Ascending aorta (tissue), 2 donors: ENCODE data around the gene APEX2. TPM values are rescaled to one million over a fixed set of nuclear protein-coding genes. Genes with fewer than 3 reads are reported as not detected.

Experiments
- DNase-seq, 2 donors: peaks; one replicate each; pipeline ENCODE4 v3.0.0-alpha.2; 2019; ENCODE audit warnings: low spot score in 2 of 2
- H3K27ac ChIP-seq, 2 donors: fragments of 200-600 bp; sonication (generic); one replicate each; pipeline ENCODE4 v1.5.1; 2016 to 2017; ENCODE audit warnings: mild to moderate bottlenecking in 1 of 2
- H3K27me3 ChIP-seq: fragments of 200-600 bp; sonication (generic); one replicate; pipeline ENCODE4 v1.5.1; 2017
- H3K36me3 ChIP-seq, 2 donors: fragments of 200-600 bp; sonication (generic); one replicate each; pipeline ENCODE4 v1.5.1; 2016
- H3K4me1 ChIP-seq, 2 donors: fragments of 200-600 bp; sonication (generic); one replicate each; pipeline ENCODE4 v1.5.1; 2016 to 2017; ENCODE audit warnings: mild to moderate bottlenecking in 1 of 2
- H3K4me3 ChIP-seq, 2 donors: fragments of 200-600 bp; sonication (generic); one replicate each; pipeline ENCODE4 v1.5.1; 2016 to 2017; ENCODE audit warnings: mild to moderate bottlenecking in 1 of 2
- H3K9me3 ChIP-seq, 2 donors: fragments of 200-600 bp; sonication (generic); one replicate each; pipeline ENCODE4 v1.5.1; 2016
- CTCF ChIP-seq, 3 experiments: fragments of 200-600 bp in 2 of 3; fragments of 450-650 bp in 1 of 3; sonication (generic) in 2 of 3; IDR thresholded peaks; one replicate each; pipeline ENCODE4 v1.5.1; 2016 to 2019; ENCODE audit warnings: antibody characterized with exemption in 3 of 3, mild to moderate bottlenecking in 1 of 3, moderate library complexity in 1 of 3
- intact Hi-C: fragments of 100-400 bp; cut with DNase I; formaldehyde crosslinking; loops from one replicate; pipeline ENCODE4 v1.15.1; 2023
- total RNA-seq: library from RNA; depleted of rRNA; stranded (reverse); fragments of >200 nt; gene quantifications from one replicate; pipeline ENCODE4 v1.1.0, GENCODE V29; 2016

APEX2 gene
- total RNA-seq, 1 donor from 2014 or later: 31.5 TPM

DNA sequence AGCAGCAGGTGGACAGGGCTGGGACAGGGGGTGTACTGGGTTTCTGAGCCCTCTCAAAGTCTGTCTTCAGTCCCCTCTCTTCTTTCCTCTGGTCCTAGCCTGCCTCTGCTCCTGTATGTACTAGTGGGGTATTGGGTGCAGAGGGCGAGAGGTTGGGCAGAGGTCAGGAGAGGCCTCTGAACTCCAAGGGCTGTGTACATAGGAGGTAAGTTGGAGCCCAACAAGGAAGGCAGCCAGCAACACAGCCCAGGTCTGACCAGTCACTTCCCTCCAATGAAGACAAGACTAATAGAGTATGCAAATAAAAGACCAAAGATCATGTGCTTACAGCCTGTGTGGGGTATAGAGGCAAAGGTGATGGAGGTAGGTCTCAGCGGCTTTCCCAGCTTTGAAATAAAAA, 6.1 kb upstream of the APEX2 start, which contains the start of gene PFKFB1:
TSS of gene PFKFB1 (minus strand) at position 90 of the 400 bp plus-strand sequence. CDS start 181 bp downstream, outside the sequence.
- no peaks in the 10 kb centered on the region for H3K27me3 ChIP-seq
- DNase-seq: no peak
- no peaks in the 10 kb centered on the region for H3K9me3 ChIP-seq
- intact Hi-C loops: no loop called here
- H3K4me3 ChIP-seq: no peak within 1 kb of the TSS
- H3K36me3 ChIP-seq: no peaks in the 10 kb centered on the region
- H3K4me1 ChIP-seq: no peaks in the 10 kb centered on the region
- TF ChIP-seq CTCF (IDR thresholded peaks at IDR 0.05): no peak
- no peak within 1 kb of the TSS for H3K27ac ChIP-seq

- H3K9me3 ChIP-seq: no peaks in the 10 kb centered on the region
- no peak overlapping the region for H3K4me3 ChIP-seq
- DNase-seq: no peak
- H3K27me3 ChIP-seq: no peaks in the 10 kb centered on the region
- no peaks in the 10 kb centered on the region for H3K36me3 ChIP-seq
- no peak for TF ChIP-seq CTCF (IDR thresholded peaks at IDR 0.05)
- H3K27ac ChIP-seq: no peak overlapping the region
- no peaks in the 10 kb centered on the region for H3K4me1 ChIP-seq
- intact Hi-C loops: loop anchor here (5.0 kb wide), 2 partner anchors 73 to 953 kb away; partner anchors contain the start of genes PHF8 and TRO
These were observed 5.4 kb upstream of the APEX2 start for GRCh38 chrX:54994668-54995351.

DNA sequence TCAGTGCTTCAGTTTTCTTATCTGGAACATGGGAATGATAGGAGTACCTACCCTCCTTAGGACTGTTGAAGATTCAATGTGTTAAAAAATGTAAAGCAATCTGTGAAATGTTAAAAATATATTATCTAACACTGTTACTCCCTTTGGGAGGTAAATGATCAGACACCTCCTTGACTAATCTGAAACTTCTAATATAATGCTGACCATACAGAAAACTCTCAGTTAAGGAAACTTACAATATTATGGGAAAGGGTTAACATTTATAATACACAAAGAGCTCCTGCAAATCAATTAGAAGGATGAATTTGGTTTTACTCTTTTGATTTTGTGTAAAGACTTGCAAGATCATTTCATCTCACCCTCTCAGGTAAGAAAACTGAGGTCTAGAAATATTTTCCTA, 4.5 kb upstream of the APEX2 start:
- DNase-seq: no peak
- Histone ChIP-seq H3K36me3 (no peaks in the 10 kb centered on the region), H3K27ac (no peak overlapping the region), H3K4me3 (no peak overlapping the region), H3K27me3 (no peaks in the 10 kb centered on the region), H3K9me3 (no peaks in the 10 kb centered on the region), H3K4me1 (no peaks in the 10 kb centered on the region)
- TF ChIP-seq CTCF (IDR thresholded peaks at IDR 0.05): no peak
- intact Hi-C loops: loop anchor here (5.0 kb wide), 2 partner anchors 73 to 953 kb away; partner anchors contain the start of genes PHF8 and TRO

DNA sequence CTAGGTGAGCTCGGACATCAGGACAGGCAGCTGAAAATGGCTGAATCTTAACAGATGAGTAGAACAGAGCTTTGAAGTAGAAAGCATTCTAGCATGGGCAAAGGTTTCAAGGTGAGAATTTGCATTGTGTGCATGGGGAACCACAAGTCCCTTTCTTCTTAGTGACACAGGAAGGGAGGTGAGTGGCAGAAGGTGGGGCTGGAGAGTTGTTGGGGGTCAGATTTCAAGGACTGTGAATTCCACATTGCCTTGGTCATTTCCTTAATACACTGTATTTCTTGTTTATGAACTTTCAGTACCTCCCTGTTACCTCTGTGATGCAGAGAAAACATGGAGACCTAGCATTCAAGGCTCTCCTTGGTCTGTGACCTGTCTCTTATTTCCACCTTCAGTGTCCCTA, 4.1 kb downstream of the APEX2 start:
- H3K4me1 ChIP-seq: peaks cover 0 to 6% of the 10 kb centered on the region in 2 donors
- no peaks in the 10 kb centered on the region for H3K27me3 ChIP-seq
- H3K27ac ChIP-seq: no peak overlapping the region
- DNase-seq: no peak
- no peak for TF ChIP-seq CTCF (IDR thresholded peaks at IDR 0.05)
- peaks cover 0 to 18% of the 10 kb centered on the region in 2 donors for H3K36me3 ChIP-seq
- no peaks in the 10 kb centered on the region for H3K9me3 ChIP-seq
- H3K4me3 ChIP-seq: no peak overlapping the region
- intact Hi-C loops: loop anchor here (10.0 kb wide), 3 partner anchors 469 to 1319 kb away; partner anchors contain the start of genes FAM120C, GNL3L and HUWE1

DNA sequence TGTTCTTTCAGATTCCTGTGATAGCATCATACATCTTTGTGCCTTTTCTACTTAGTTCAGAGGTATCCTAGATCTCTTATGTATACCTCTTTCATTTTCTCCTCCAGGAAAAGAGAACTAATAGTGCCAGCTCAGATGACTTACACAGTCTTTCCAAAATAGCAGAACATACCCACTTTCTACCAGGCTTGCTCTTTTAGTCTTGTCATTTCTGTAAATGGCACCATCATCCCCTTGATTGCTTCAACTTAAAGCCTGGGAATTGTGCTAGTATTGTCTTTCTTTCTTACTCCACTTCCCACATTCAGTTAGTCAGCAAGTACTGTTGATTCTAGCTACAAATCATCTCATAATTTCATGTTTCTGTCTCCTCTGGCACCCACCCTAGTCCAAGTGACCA, 5.1 kb downstream of the APEX2 start:
- DNase-seq: no peak
- H3K27me3 ChIP-seq: no peaks in the 10 kb centered on the region
- H3K9me3 ChIP-seq: no peaks in the 10 kb centered on the region
- intact Hi-C loops: loop anchor here (10.0 kb wide), 3 partner anchors 470 to 1320 kb away; partner anchors contain the start of genes FAM120C, GNL3L and HUWE1
- H3K4me3 ChIP-seq: no peak overlapping the region
- peaks cover 0 to 6% of the 10 kb centered on the region in 2 donors for H3K4me1 ChIP-seq
- peaks cover 0 to 18% of the 10 kb centered on the region in 2 donors for H3K36me3 ChIP-seq
- no peak overlapping the region for H3K27ac ChIP-seq
- no peak for TF ChIP-seq CTCF (IDR thresholded peaks at IDR 0.05)
